Keratinocyte (primary cell): ENCODE measurements around the gene MRPL49. TPM values are rescaled to one million over a fixed set of nuclear protein-coding genes. Genes with fewer than 3 reads are reported as not detected.
A peak's percentile ranks its signal among the peaks of the same experiment; 100 is the strongest.

Experiments used
- DNase-seq: peaks from one replicate; pipeline ENCODE4 v3.0.0-alpha.2; 2011; ENCODE audit warnings: low read depth, missing footprints, low spot score
- FAIRE-seq: peaks from 2 replicates; lab custom pipeline; 2011; peaks lifted over from hg19 to GRCh38; lab: Jason Lieb, UNC
- H2AFZ ChIP-seq: 2 replicates; pipeline ENCODE4 v1.6.0; 2012; ENCODE audit warnings: low read length, control low read depth, inconsistent platforms; ENCODE audit not compliant: control insufficient read depth
- H3K27ac ChIP-seq: 2 replicates; pipeline ENCODE4 v1.5.1; 2011; ENCODE audit warnings: low read length; ENCODE audit not compliant: control insufficient read depth, insufficient read depth
- H3K27me3 ChIP-seq: 3 replicates; pipeline ENCODE4 v1.6.0; 2011; ENCODE audit warnings: low read length; ENCODE audit not compliant: control insufficient read depth, insufficient read depth; ENCODE audit errors: extremely low read depth
- H3K36me3 ChIP-seq, 2 experiments: 2 replicates in 1 of 2; 3 replicates in 1 of 2; pipeline ENCODE4 v1.5.1; 2011; ENCODE audit warnings: low read length in 2 of 2, mild to moderate bottlenecking in 1 of 2; ENCODE audit not compliant: control insufficient read depth in 2 of 2, insufficient read depth in 2 of 2; ENCODE audit errors: extremely low read depth in 1 of 2
- H3K4me1 ChIP-seq: 3 replicates; pipeline ENCODE4 v1.5.1; 2011; ENCODE audit warnings: low read length; ENCODE audit not compliant: control insufficient read depth, insufficient read depth; ENCODE audit errors: extremely low read depth
- H3K4me2 ChIP-seq: 3 replicates; pipeline ENCODE4 v1.6.0; 2011; ENCODE audit warnings: low read depth, low read length; ENCODE audit not compliant: control insufficient read depth, insufficient read depth; ENCODE audit errors: extremely low read depth
- H3K4me3 ChIP-seq, 3 experiments: fragments of 200-600 bp in 1 of 3; sonication (generic) in 1 of 3; 2 replicates in 2 of 3; 3 replicates in 1 of 3; pipeline ENCODE4 v1.5.1; 2011 to 2016; ENCODE audit warnings: low read length in 3 of 3, mild to moderate bottlenecking in 3 of 3, control low read depth in 2 of 3, inconsistent platforms in 1 of 3, low read depth in 1 of 3, mixed read lengths in 1 of 3, mixed run types in 1 of 3, moderate library complexity in 1 of 3; ENCODE audit not compliant: control insufficient read depth in 2 of 3, insufficient read depth in 2 of 3; ENCODE audit errors: extremely low read depth in 1 of 3
- H3K79me2 ChIP-seq: 2 replicates; pipeline ENCODE4 v1.6.0; 2012; ENCODE audit warnings: low read length; ENCODE audit not compliant: control insufficient read depth, insufficient read depth
- H3K9ac ChIP-seq: 3 replicates; pipeline ENCODE4 v1.6.0; 2011; ENCODE audit warnings: low read length; ENCODE audit not compliant: control insufficient read depth, insufficient read depth; ENCODE audit errors: extremely low read depth
- H3K9me1 ChIP-seq: 3 replicates; pipeline ENCODE4 v1.6.0; 2011; ENCODE audit warnings: low read length; ENCODE audit not compliant: control insufficient read depth, insufficient read depth; ENCODE audit errors: extremely low read depth
- H3K9me3 ChIP-seq: 2 replicates; pipeline ENCODE4 v1.5.1; 2012; ENCODE audit warnings: low read depth, low read length; ENCODE audit not compliant: control insufficient read depth
- H4K20me1 ChIP-seq: 3 replicates; pipeline ENCODE4 v1.6.0; 2011; ENCODE audit warnings: low read length; ENCODE audit not compliant: control insufficient read depth, insufficient read depth; ENCODE audit errors: extremely low read depth
- CTCF ChIP-seq, 3 experiments: IDR thresholded peaks in 1 of 3; conservative IDR thresholded peaks in 1 of 3; optimal IDR thresholded peaks in 1 of 3; 2 replicates in 2 of 3; 3 replicates in 1 of 3; pipeline versions ENCODE3 to v1.5.1; 2011; ENCODE audit warnings: low read length in 3 of 3, mild to moderate bottlenecking in 3 of 3, moderate library complexity in 2 of 3, control low read depth in 1 of 3, inconsistent platforms in 1 of 3; ENCODE audit not compliant: insufficient read depth in 2 of 3; ENCODE audit errors: extremely low read depth in 1 of 3
- EZH2 ChIP-seq: IDR thresholded peaks from one replicate; pipeline ENCODE4 v1.6.1; 2012; ENCODE audit warnings: inconsistent platforms, mild to moderate bottlenecking, low read length, moderate library complexity
- dilution Hi-C: fragments of 300-500 bp; cut with MboI; formaldehyde crosslinking; loops from one replicate; pipeline ENCODE4 v1.7.0; 2020; ENCODE audit warnings: low sequenced_read_pairs; ENCODE audit not compliant: extremely low pct_ligation_motif_present
- polyA plus RNA-seq, 5 experiments: library from polyadenylated mRNA; depleted of rRNA in 3 of 5; stranded (reverse) in 3 of 5; stranded (forward) in 1 of 5; unstranded in 1 of 5; fragments of >200 nt; gene quantifications; 1 replicate in 1 of 5; 2 replicates in 3 of 5; 3 replicates in 1 of 5; pipeline versions ENCODE4 v1.2.1 to v1.2.3, GENCODE V29; 2011 to 2012; ENCODE audit warnings: missing spikeins in 2 of 5, low read depth in 1 of 5, low replicate concordance in 1 of 5

The MRPL49 gene
- polyA plus RNA-seq, 1 donor (not counting 4 experiments of a cell fraction or from before 2014, with no cell fraction given): 49.6 TPM

- Histone ChIP-seq H3K4me1 (peaks cover 22% of the 10 kb centered on the region), H3K27ac (no peak overlapping the region), H2AFZ (no peak overlapping the region), H3K36me3 (peaks cover 0 to 31% of the 10 kb centered on the region in 2 experiments), H4K20me1 (no peaks in the 10 kb centered on the region), H3K4me2 (no peak overlapping the region), H3K9me3 (no peaks in the 10 kb centered on the region), H3K9ac (no peak overlapping the region), H3K27me3 (no peaks in the 10 kb centered on the region), H3K9me1 (peaks cover 3% of the 10 kb centered on the region), H3K4me3 (no peak overlapping the region), H3K79me2 (peaks cover 46% of the 10 kb centered on the region)
- FAIRE-seq (no peak), DNase-seq (no peak)
- dilution Hi-C loops: no loop called here
- TF ChIP-seq EZH2 (no peak), CTCF (optimal IDR thresholded peaks at IDR 0.05 in 1 of 3, IDR thresholded peaks at IDR 0.05 in 1 of 3, conservative IDR thresholded peaks at IDR 0.05 in 1 of 3; ENCODE audit: extremely low read depth in 1 of 3, insufficient read depth in 2 of 3, low read length in 3 of 3) (no peak)
These were observed 43.3 kb upstream of the MRPL49 start for GRCh38 chr11:65078786-65079342.

- FAIRE-seq: no peak
- DNase-seq: no peak
- H3K36me3 ChIP-seq: peaks cover 13 to 41% of the 10 kb centered on the region in 2 experiments
- peak overlapping the region; percentile 96 for H3K4me2 ChIP-seq
- H3K27me3 ChIP-seq: no peaks in the 10 kb centered on the region
- H3K4me3 ChIP-seq: peak overlapping the region; percentile 72 to 98 (median 82)
- peak overlapping the region; percentile 88 for H2AFZ ChIP-seq
- H3K9ac ChIP-seq: peak overlapping the region; percentile 80
- peaks cover 56% of the 10 kb centered on the region for H3K79me2 ChIP-seq
- dilution Hi-C loops: no loop called here
- H4K20me1 ChIP-seq: no peaks in the 10 kb centered on the region
- H3K4me1 ChIP-seq: peaks cover 29% of the 10 kb centered on the region
- peaks cover 3% of the 10 kb centered on the region for H3K9me1 ChIP-seq
- TF ChIP-seq CTCF (optimal IDR thresholded peaks at IDR 0.05 in 1 of 3, IDR thresholded peaks at IDR 0.05 in 1 of 3, conservative IDR thresholded peaks at IDR 0.05 in 1 of 3; ENCODE audit: extremely low read depth in 1 of 3, insufficient read depth in 2 of 3, low read length in 3 of 3) (no peak), EZH2 (no peak)
- no peaks in the 10 kb centered on the region for H3K9me3 ChIP-seq
- H3K27ac ChIP-seq: peak overlapping the region; percentile 84
These were observed 38.8 kb upstream of the MRPL49 start for GRCh38 chr11:65083134-65083833.
